H1 (cell line): Measurements from ENCODE around the gene KRTAP5-8. TPM values are rescaled to one million over a fixed set of nuclear protein-coding genes. Genes with fewer than 3 reads are reported as not detected.

Experiments used
- CTCF ChIA-PET: fragments of 300-600 bp; sonication (Branson Sonifier 250); formaldehyde crosslinking; loops from one replicate; lab custom pipeline; 2021; ENCODE audit not compliant: partially characterized antibody; lab: Charles Lee
- POLR2A ChIA-PET: fragments of 300-600 bp; sonication (Branson Sonifier 250); formaldehyde crosslinking; loops from one replicate; lab custom pipeline; 2021; ENCODE audit warnings: inconsistent platforms; ENCODE audit not compliant: partially characterized antibody; lab: Charles Lee
- DNase-seq, 2 experiments: peaks; one replicate each; pipeline versions ENCODE4 v3.0.0 to v3.0.0-alpha.2; 2010 to 2022; ENCODE audit warnings: low spot score in 2 of 2, low read depth in 1 of 2, mixed read lengths in 1 of 2
- FAIRE-seq: peaks from 2 replicates; lab custom pipeline; 2011; peaks lifted over from hg19 to GRCh38; lab: Jason Lieb, UNC
- H2AFZ ChIP-seq: 2 replicates; pipeline ENCODE4 v1.8.1; 2012; ENCODE audit warnings: low read length, inconsistent platforms
- H2AK5ac ChIP-seq: 2 replicates; pipeline ENCODE4 v1.6.1; 2013; ENCODE audit warnings: low read depth, low read length
- H2BK120ac ChIP-seq: replicated peaks from 2 replicates; pipeline ENCODE3; 2013; ENCODE audit warnings: low read depth, low read length, inconsistent platforms
- H2BK12ac ChIP-seq: 2 replicates; pipeline ENCODE4 v1.6.1; 2013; ENCODE audit warnings: low read depth, low read length
- H2BK15ac ChIP-seq: 2 replicates; pipeline ENCODE4 v1.6.1; 2013; ENCODE audit warnings: low read length
- H2BK20ac ChIP-seq: 2 replicates; pipeline ENCODE4 v1.6.1; 2013; ENCODE audit warnings: low read length
- H2BK5ac ChIP-seq: 2 replicates; pipeline ENCODE4 v1.6.1; 2013; ENCODE audit warnings: low read depth, low read length
- H3K14ac ChIP-seq: 2 replicates; pipeline ENCODE4 v1.6.1; 2013; ENCODE audit warnings: inconsistent platforms; ENCODE audit not compliant: insufficient read length
- H3K18ac ChIP-seq: 2 replicates; pipeline ENCODE4 v1.6.1; 2013; ENCODE audit warnings: low read length; ENCODE audit errors: extremely low read depth
- H3K23ac ChIP-seq: 2 replicates; pipeline ENCODE4 v1.6.1; 2013; ENCODE audit warnings: inconsistent platforms; ENCODE audit not compliant: insufficient read length
- H3K23me2 ChIP-seq: 2 replicates; pipeline ENCODE4 v1.6.1; 2013; ENCODE audit warnings: low read depth, low read length
- H3K27ac ChIP-seq: 2 replicates; pipeline ENCODE4 v1.6.1; 2011; ENCODE audit warnings: low read depth, low read length, inconsistent platforms
- H3K27me3 ChIP-seq, 4 experiments: replicated peaks in 1 of 4; 1 replicate in 1 of 4; 2 replicates in 3 of 4; pipeline versions ENCODE4 v1.6.1 to v1.8.1; 2011 to 2013; ENCODE audit warnings: low read length in 3 of 4, mild to moderate bottlenecking in 3 of 4, inconsistent platforms in 2 of 4, mixed read lengths in 2 of 4, moderate library complexity in 1 of 4; ENCODE audit not compliant: control insufficient read depth in 3 of 4, insufficient read depth in 3 of 4; ENCODE audit errors: extremely low read depth in 1 of 4
- H3K36me3 ChIP-seq, 4 experiments: 2 replicates each; pipeline versions ENCODE4 v1.6.1 to v1.8.1; 2011 to 2013; ENCODE audit warnings: mild to moderate bottlenecking in 4 of 4, low read length in 3 of 4, moderate library complexity in 2 of 4, control low read depth in 1 of 4, inconsistent platforms in 1 of 4; ENCODE audit not compliant: insufficient read depth in 4 of 4, control insufficient read depth in 2 of 4
- H3K4ac ChIP-seq: replicated peaks from 2 replicates; pipeline ENCODE3; 2013; ENCODE audit warnings: low read length, low read depth, mixed read lengths, inconsistent platforms; ENCODE audit not compliant: insufficient read length
- H3K4me1 ChIP-seq, 4 experiments: replicated peaks in 1 of 4; 1 replicate in 1 of 4; 2 replicates in 3 of 4; pipeline versions ENCODE4 v1.6.1 to v1.8.1; 2011 to 2013; ENCODE audit warnings: low read length in 3 of 4, inconsistent platforms in 2 of 4, mixed read lengths in 1 of 4; ENCODE audit not compliant: insufficient read depth in 4 of 4, control insufficient read depth in 3 of 4
- H3K4me2 ChIP-seq, 2 experiments: 2 replicates each; pipeline versions ENCODE4 v1.6.1 to v1.8.1; 2011 to 2013; ENCODE audit warnings: low read depth in 2 of 2, low read length in 2 of 2, control low read depth in 1 of 2, inconsistent platforms in 1 of 2, mild to moderate bottlenecking in 1 of 2; ENCODE audit not compliant: insufficient read depth in 1 of 2
- H3K4me3 ChIP-seq, 4 experiments: fragments of 200-600, 300-600 bp in 1 of 4; sonication (generic), shearing (Covaris generic), sonication (Bioruptor Twin) in 1 of 4; 2 replicates each; pipeline versions ENCODE4 v1.5.1 to v1.8.1; 2011 to 2016; ENCODE audit warnings: low read length in 4 of 4, low read depth in 3 of 4, control low read depth in 2 of 4, inconsistent platforms in 2 of 4, mild to moderate bottlenecking in 2 of 4, mixed read lengths in 1 of 4, moderate library complexity in 1 of 4; ENCODE audit not compliant: insufficient read depth in 2 of 4; ENCODE audit errors: extremely low read depth in 1 of 4
- H3K56ac ChIP-seq: replicated peaks from 2 replicates; pipeline ENCODE3; 2013; ENCODE audit warnings: low read depth, mild to moderate bottlenecking, mixed read lengths, low read length, inconsistent platforms; ENCODE audit not compliant: insufficient read length
- H3K79me1 ChIP-seq: 2 replicates; pipeline ENCODE4 v1.6.1; 2013; ENCODE audit warnings: low read depth, low read length, control low read depth
- H3K79me2 ChIP-seq, 2 experiments: 2 replicates each; pipeline versions ENCODE4 v1.6.1 to v1.8.1; 2012 to 2013; ENCODE audit warnings: low read length in 2 of 2, mild to moderate bottlenecking in 2 of 2, inconsistent platforms in 1 of 2; ENCODE audit not compliant: insufficient read depth in 2 of 2, control insufficient read depth in 1 of 2
- H3K9ac ChIP-seq, 4 experiments: replicated peaks in 1 of 4; 1 replicate in 1 of 4; 2 replicates in 3 of 4; pipeline versions ENCODE4 v1.6.1 to v1.8.1; 2011 to 2013; ENCODE audit warnings: low read depth in 3 of 4, low read length in 3 of 4, control low read depth in 2 of 4, mild to moderate bottlenecking in 2 of 4, moderate library complexity in 2 of 4, inconsistent platforms in 1 of 4; ENCODE audit errors: extremely low read depth in 1 of 4
- H3K9me3 ChIP-seq, 2 experiments: 2 replicates each; pipeline versions ENCODE4 v1.6.1 to v1.8.1; 2012 to 2013; ENCODE audit warnings: mild to moderate bottlenecking in 2 of 2, moderate library complexity in 2 of 2, control low read depth in 1 of 2, inconsistent platforms in 1 of 2, low read depth in 1 of 2, low read length in 1 of 2, mixed read lengths in 1 of 2; ENCODE audit not compliant: insufficient read depth in 2 of 2
- H4K20me1 ChIP-seq, 2 experiments: replicated peaks in 1 of 2; 2 replicates each; pipeline versions ENCODE3 to v1.8.1; 2011 to 2013; ENCODE audit warnings: inconsistent platforms in 2 of 2, low read length in 2 of 2, mild to moderate bottlenecking in 1 of 2; ENCODE audit not compliant: insufficient read depth in 2 of 2, control insufficient read depth in 1 of 2
- H4K5ac ChIP-seq: 2 replicates; pipeline ENCODE4 v1.6.1; 2013; ENCODE audit warnings: low read length, low read depth, mixed read lengths, inconsistent platforms; ENCODE audit not compliant: insufficient read length
- H4K8ac ChIP-seq: 2 replicates; pipeline ENCODE4 v1.8.0; 2013; ENCODE audit warnings: mild to moderate bottlenecking, moderate library complexity, low read length, inconsistent platforms; ENCODE audit not compliant: insufficient read depth; ENCODE audit errors: extremely low read depth
- H4K91ac ChIP-seq: replicated peaks from 2 replicates; pipeline ENCODE3; 2013; ENCODE audit warnings: low read length, mixed read lengths, inconsistent platforms; ENCODE audit not compliant: insufficient read length
- CTBP2 ChIP-seq: IDR thresholded peaks from 2 replicates; pipeline ENCODE4 v1.7.0; 2011; ENCODE audit warnings: borderline replicate concordance, mild to moderate bottlenecking, moderate library complexity, mixed read lengths, low read length; ENCODE audit not compliant: insufficient read depth, insufficient read length
- KDM1A ChIP-seq: fragments of 200-600, 300-600 bp; sonication (generic); IDR thresholded peaks from 2 replicates; pipeline ENCODE4 v1.7.1; 2016; ENCODE audit warnings: mild to moderate bottlenecking, low read length, borderline replicate concordance
- KDM4A ChIP-seq: IDR thresholded peaks from one replicate; pipeline ENCODE4 v1.7.1; 2012; ENCODE audit warnings: low read depth, mild to moderate bottlenecking, moderate library complexity, low read length, inconsistent platforms; ENCODE audit not compliant: severe bottlenecking
- MAX ChIP-seq: IDR thresholded peaks from 2 replicates; pipeline ENCODE4 v1.6.1; 2012; ENCODE audit warnings: inconsistent platforms
- NRF1 ChIP-seq: IDR thresholded peaks from 2 replicates; pipeline ENCODE4 v1.6.1; 2011; ENCODE audit warnings: mild to moderate bottlenecking, low read depth, low read length, improper control_type of control experiment
- POLR2A ChIP-seq, 2 experiments: IDR thresholded peaks; 1 replicate in 1 of 2; 2 replicates in 1 of 2; pipeline ENCODE4 v1.6.1; 2011; ENCODE audit warnings: low read depth in 2 of 2, low read length in 2 of 2, mild to moderate bottlenecking in 2 of 2; ENCODE audit errors: control extremely low read depth in 1 of 2
- POU5F1 ChIP-seq: IDR thresholded peaks from 2 replicates; pipeline ENCODE4 v1.6.1; 2011; ENCODE audit warnings: low read depth, mild to moderate bottlenecking, low read length, moderate library complexity
- RNF2 ChIP-seq: fragments of 200-900, 300-1000 bp; sonication (generic); IDR thresholded peaks from 2 replicates; pipeline ENCODE4 v1.7.1; 2016; ENCODE audit warnings: borderline replicate concordance, low read depth, mild to moderate bottlenecking, antibody characterized with exemption, low read length; ENCODE audit not compliant: poor library complexity, severe bottlenecking; ENCODE audit errors: missing control alignments
- WGBS, 2 experiments: shearing (Covaris generic) in 1 of 2; methylation state at CpG; one replicate each; pipeline versions ENCODE4 v1.1.6 to v1.1.7; 2013 to 2015; ENCODE audit warnings: low lambda C conversion rate in 2 of 2, mixed read lengths in 2 of 2, inconsistent platforms in 1 of 2, low coverage in 1 of 2, missing lambda C conversion rate in 1 of 2; ENCODE audit not compliant: insufficient replicate concordance in 2 of 2, insufficient coverage in 1 of 2, insufficient read length in 1 of 2; ENCODE audit errors: extremely low coverage in 1 of 2, missing lambda C conversion rate in 1 of 2; 5-methylcytosine and 5-hydroxymethylcytosine counted together
- polyA plus RNA-seq, 7 experiments: library from polyadenylated mRNA; depleted of rRNA in 3 of 7; stranded (reverse) in 5 of 7; unstranded in 2 of 7; fragments of >200 nt in 5 of 7; fragments of 200-250 nt in 2 of 7; gene quantifications; 1 replicate in 5 of 7; 2 replicates in 1 of 7; 4 replicates in 1 of 7; pipeline versions ENCODE4 v1.2.1 to v1.2.3, GENCODE V29; 2011 to 2013; ENCODE audit warnings: missing spikeins in 2 of 7, mixed read lengths in 2 of 7
- total RNA-seq: library from RNA; stranded (reverse); fragmentation: NEBNext Ultra II Directional; extraction: Animal tissue kit (Norgen Biotek cat#: 25700); gene quantifications from 2 replicates; pipeline ENCODE4 v1.2.1, GENCODE V29; 2021
- TF ChIP-seq, protein P1 (sequence below): IDR thresholded peaks from 2 replicates; pipeline ENCODE4 v1.6.1; 2012; ENCODE audit warnings: inconsistent platforms

The KRTAP5-8 gene
- total and polyA plus RNA-seq, 2 of the 8 experiments (the other 6 are each of a cell fraction or from before 2014, with no cell fraction given): not detected

- Histone ChIP-seq H4K8ac (no peak overlapping the region), H3K9ac (no peak overlapping the region), H4K20me1 (peaks cover 0 to 4% of the 10 kb centered on the region in 2 experiments), H3K23ac (no peak overlapping the region), H3K27ac (no peak overlapping the region), H2BK15ac (peak overlapping the region; percentile 46; the same call in 1 of the 2 replicates), H3K4me3 (no peak overlapping the region), H3K14ac (no peak overlapping the region), H2AFZ (no peak overlapping the region), H3K23me2 (peaks cover 3% of the 10 kb centered on the region; the same call in 1 of the 2 replicates), H3K18ac (no peak overlapping the region; the same call in 1 of the 2 replicates), H2BK20ac (no peak overlapping the region; the same call in 1 of the 2 replicates), H3K4ac (no peak overlapping the region), H3K79me1 (no peaks in the 10 kb centered on the region), H2AK5ac (0 out of 2 replicates have a peak overlapping the region, but pooled peaks have one; percentile 46), H4K5ac (no peak overlapping the region), H2BK120ac (no peak overlapping the region), H4K91ac (no peak overlapping the region), H3K4me1 (peaks cover 0 to 8% (median 3%) of the 10 kb centered on the region in 4 experiments; a peak in 5 of 7 replicates), H3K79me2 (no peaks in the 10 kb centered on the region), H2BK5ac (no peak overlapping the region), H3K9me3 (no peaks in the 10 kb centered on the region), H2BK12ac (peak overlapping the region; percentile 68; the same call in 1 of the 2 replicates), H3K56ac (no peak overlapping the region), H3K36me3 (no peaks in the 10 kb centered on the region), H3K4me2 (no peak overlapping the region), H3K27me3 (peaks cover 0 to 2% (median 0%) of the 10 kb centered on the region in 4 experiments; a peak in 2 of 7 replicates)
- POLR2A ChIA-PET: no interaction called here
- FAIRE-seq (no peak), DNase-seq (no peak)
- 85% methylated on average over 10 of the region's 10 CpGs; no CpG with 5 or more reads in 1 of the 2 experiments for WGBS, 2 experiments
- CTCF ChIA-PET: interaction anchor here (0.6 to 2.6 kb wide), 2 partner anchors 13 to 14 kb away, joined by 3 to 6 read pairs; no protein-coding TSS in a partner anchor
- TF ChIP-seq POU5F1 (no peak), MAX (no peak), NRF1 (no peak), RNF2 (no peak), CTBP2 (no peak), KDM1A (no peak), POLR2A (IDR thresholded peaks at IDR 0.05; ENCODE audit: control extremely low read depth in 1 of 2, low read depth in 2 of 2, low read length in 2 of 2) (no peak), KDM4A (no peak)
- TF ChIP-seq, protein P1, sequence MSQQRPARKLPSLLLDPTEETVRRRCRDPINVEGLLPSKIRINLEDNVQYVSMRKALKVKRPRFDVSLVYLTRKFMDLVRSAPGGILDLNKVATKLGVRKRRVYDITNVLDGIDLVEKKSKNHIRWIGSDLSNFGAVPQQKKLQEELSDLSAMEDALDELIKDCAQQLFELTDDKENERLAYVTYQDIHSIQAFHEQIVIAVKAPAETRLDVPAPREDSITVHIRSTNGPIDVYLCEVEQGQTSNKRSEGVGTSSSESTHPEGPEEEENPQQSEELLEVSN: no peak
These were observed 28.3 kb downstream of the KRTAP5-8 start for GRCh38 chr11:71566081-71566620.
